Neural progenitor cell (in vitro differentiated cells): ENCODE data around the gene IGFBP7. TPM values are rescaled to one million over a fixed set of nuclear protein-coding genes. Genes with fewer than 3 reads are reported as not detected.

ENCODE experiments used
- DNase-seq: peaks from one replicate; pipeline ENCODE4 v3.0.0-alpha.2; 2016; ENCODE audit warnings: low spot score
- H2AFZ ChIP-seq: fragments of 200-600 bp; sonication (generic); replicated peaks from 2 replicates; pipeline ENCODE4 v1.6.1; 2016; ENCODE audit warnings: antibody characterized with exemption
- H3F3A ChIP-seq: fragments of 200-600 bp; sonication (generic); 2 replicates; pipeline ENCODE4 v1.6.1; 2016; ENCODE audit warnings: antibody characterized with exemption, low read depth
- H3K27ac ChIP-seq: fragments of 200-600 bp; sonication (generic); 2 replicates; pipeline ENCODE4 v1.5.1; 2016; ENCODE audit warnings: mild to moderate bottlenecking
- H3K27me3 ChIP-seq: fragments of 200-600 bp; sonication (generic); 2 replicates; pipeline ENCODE4 v1.6.1; 2016; ENCODE audit warnings: mild to moderate bottlenecking, moderate library complexity
- H3K36me3 ChIP-seq: fragments of 200-600 bp; sonication (generic); 2 replicates; pipeline ENCODE4 v1.5.1; 2016
- H3K4me1 ChIP-seq: fragments of 200-600 bp; sonication (generic); 2 replicates; pipeline ENCODE4 v1.6.1; 2016; ENCODE audit warnings: mixed run types
- H3K4me2 ChIP-seq: fragments of 200-600 bp; sonication (generic); 2 replicates; pipeline ENCODE4 v1.6.1; 2016
- H3K4me3 ChIP-seq: fragments of 200-600 bp; sonication (generic); 2 replicates; pipeline ENCODE4 v1.5.1; 2016
- H3K79me2 ChIP-seq: fragments of 200-600 bp; sonication (generic); 2 replicates; pipeline ENCODE4 v1.6.1; 2016; ENCODE audit warnings: low read depth
- H3K9ac ChIP-seq: fragments of 200-600 bp; sonication (generic); 2 replicates; pipeline ENCODE4 v1.6.1; 2016
- H3K9me3 ChIP-seq: fragments of 200-600 bp; sonication (generic); 2 replicates; pipeline ENCODE4 v1.5.1; 2016; ENCODE audit warnings: low read depth
- H4K20me1 ChIP-seq: fragments of 200-600 bp; sonication (generic); 2 replicates; pipeline ENCODE4 v1.6.1; 2016; ENCODE audit warnings: low read depth
- H3K27ac Mint-ChIP-seq: 3 replicates; pipeline ENCODE4 v1.8.0; 2021; ENCODE audit warnings: mixed read lengths
- H3K27me3 Mint-ChIP-seq: 2 replicates; pipeline ENCODE4 v1.8.0; 2022; ENCODE audit warnings: low read depth, mild to moderate bottlenecking, inconsistent platforms, moderate library complexity, mixed read lengths; ENCODE audit not compliant: insufficient read depth
- H3K36me3 Mint-ChIP-seq: 3 replicates; pipeline ENCODE4 v1.8.0; 2021; ENCODE audit warnings: mixed read lengths
- H3K4me1 Mint-ChIP-seq: 3 replicates; pipeline ENCODE4 v1.8.0; 2021; ENCODE audit warnings: mixed read lengths
- H3K4me3 Mint-ChIP-seq: 3 replicates; pipeline ENCODE4 v1.8.0; 2021; ENCODE audit warnings: mild to moderate bottlenecking, moderate library complexity, mixed read lengths
- H3K9me3 Mint-ChIP-seq: 3 replicates; pipeline ENCODE4 v1.8.0; 2020; ENCODE audit warnings: mixed read lengths
- EZH2 ChIP-seq: fragments of 200-600 bp; sonication (generic); IDR thresholded peaks from 2 replicates; pipeline ENCODE4 v1.6.1; 2017; ENCODE audit warnings: antibody characterized with exemption, mild to moderate bottlenecking, moderate library complexity
- EZH2phosphoT487 ChIP-seq: fragments of 200-600 bp; sonication (generic); IDR thresholded peaks from 2 replicates; pipeline ENCODE4 v1.6.1; 2017; ENCODE audit warnings: antibody characterized with exemption
- total RNA-seq: library from RNA; depleted of rRNA; stranded (reverse); fragments of >200 nt; gene quantifications from 2 replicates; pipeline ENCODE4 v1.2.3, GENCODE V29; 2015; ENCODE audit warnings: low replicate concordance
- TF ChIP-seq, protein P1 (sequence below): fragments of 200-600 bp; sonication (generic); IDR thresholded peaks from 2 replicates; pipeline ENCODE4 v1.5.1; 2017; ENCODE audit warnings: antibody characterized with exemption, mild to moderate bottlenecking

The IGFBP7 gene
- total RNA-seq, 1 donor from 2014 or later: 0.86 TPM

- no peak overlapping the region for H3K4me2 ChIP-seq
- no peak overlapping the region for H3K4me3 ChIP-seq
- no peaks in the 10 kb centered on the region for H3K36me3 ChIP-seq
- H3K9ac ChIP-seq: no peak overlapping the region
- Mint-ChIP-seq H3K4me1 (peaks cover 35% of the 10 kb centered on the region), H3K27ac (peak overlapping the region; percentile 52), H3K4me3 (no peak overlapping the region), H3K9me3 (peaks cover 10% of the 10 kb centered on the region), H3K27me3 (peaks cover 2% of the 10 kb centered on the region), H3K36me3 (no peaks in the 10 kb centered on the region)
- no peaks in the 10 kb centered on the region for H3K9me3 ChIP-seq
- no peaks in the 10 kb centered on the region for H3K79me2 ChIP-seq
- no peak for DNase-seq
- H3F3A ChIP-seq: no peaks in the 10 kb centered on the region
- no peaks in the 10 kb centered on the region for H3K27me3 ChIP-seq
- H2AFZ ChIP-seq: no peak overlapping the region
- no peak overlapping the region for H3K27ac ChIP-seq
- TF ChIP-seq EZH2 (no peak), EZH2phosphoT487 (no peak)
- TF ChIP-seq, protein P1, sequence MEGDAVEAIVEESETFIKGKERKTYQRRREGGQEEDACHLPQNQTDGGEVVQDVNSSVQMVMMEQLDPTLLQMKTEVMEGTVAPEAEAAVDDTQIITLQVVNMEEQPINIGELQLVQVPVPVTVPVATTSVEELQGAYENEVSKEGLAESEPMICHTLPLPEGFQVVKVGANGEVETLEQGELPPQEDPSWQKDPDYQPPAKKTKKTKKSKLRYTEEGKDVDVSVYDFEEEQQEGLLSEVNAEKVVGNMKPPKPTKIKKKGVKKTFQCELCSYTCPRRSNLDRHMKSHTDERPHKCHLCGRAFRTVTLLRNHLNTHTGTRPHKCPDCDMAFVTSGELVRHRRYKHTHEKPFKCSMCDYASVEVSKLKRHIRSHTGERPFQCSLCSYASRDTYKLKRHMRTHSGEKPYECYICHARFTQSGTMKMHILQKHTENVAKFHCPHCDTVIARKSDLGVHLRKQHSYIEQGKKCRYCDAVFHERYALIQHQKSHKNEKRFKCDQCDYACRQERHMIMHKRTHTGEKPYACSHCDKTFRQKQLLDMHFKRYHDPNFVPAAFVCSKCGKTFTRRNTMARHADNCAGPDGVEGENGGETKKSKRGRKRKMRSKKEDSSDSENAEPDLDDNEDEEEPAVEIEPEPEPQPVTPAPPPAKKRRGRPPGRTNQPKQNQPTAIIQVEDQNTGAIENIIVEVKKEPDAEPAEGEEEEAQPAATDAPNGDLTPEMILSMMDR: no peak
- H4K20me1 ChIP-seq: no peaks in the 10 kb centered on the region
- H3K4me1 ChIP-seq: no peaks in the 10 kb centered on the region
Observed at GRCh38 chr4:57089549-57089948, 20.6 kb downstream of the IGFBP7 start.

- no peak overlapping the region for H3K9ac ChIP-seq
- Mint-ChIP-seq H3K27me3 (peaks cover 9% of the 10 kb centered on the region), H3K9me3 (peaks cover 16% of the 10 kb centered on the region), H3K27ac (no peak overlapping the region), H3K36me3 (no peaks in the 10 kb centered on the region), H3K4me3 (no peak overlapping the region), H3K4me1 (peaks cover 22% of the 10 kb centered on the region)
- H3K9me3 ChIP-seq: no peaks in the 10 kb centered on the region
- no peaks in the 10 kb centered on the region for H4K20me1 ChIP-seq
- H3K4me1 ChIP-seq: no peaks in the 10 kb centered on the region
- H3K36me3 ChIP-seq: no peaks in the 10 kb centered on the region
- DNase-seq: no peak
- H3K27ac ChIP-seq: no peak overlapping the region
- H3K79me2 ChIP-seq: no peaks in the 10 kb centered on the region
- no peak overlapping the region for H3K4me3 ChIP-seq
- TF ChIP-seq, protein P1: no peak
- TF ChIP-seq EZH2: no peak
- TF ChIP-seq EZH2phosphoT487: no peak
- no peaks in the 10 kb centered on the region for H3K27me3 ChIP-seq
- H3K4me2 ChIP-seq: no peak overlapping the region
- no peaks in the 10 kb centered on the region for H3F3A ChIP-seq
- no peak overlapping the region for H2AFZ ChIP-seq
Observed at GRCh38 chr4:57086031-57086723, 24.0 kb downstream of the IGFBP7 start.

GRCh38 chr4:57085278-57085677, 24.9 kb downstream of the IGFBP7 start:
- TF ChIP-seq EZH2 (no peak), EZH2phosphoT487 (no peak)
- TF ChIP-seq, protein P1: no peak
- no peak overlapping the region for H3K27ac Mint-ChIP-seq
- Histone ChIP-seq H3K9me3 (no peaks in the 10 kb centered on the region), H4K20me1 (no peaks in the 10 kb centered on the region), H3K27me3 (no peaks in the 10 kb centered on the region), H3K4me3 (no peak overlapping the region), H2AFZ (no peak overlapping the region), H3K9ac (no peak overlapping the region), H3K4me1 (no peaks in the 10 kb centered on the region), H3F3A (no peaks in the 10 kb centered on the region), H3K36me3 (no peaks in the 10 kb centered on the region), H3K27ac (no peak overlapping the region), H3K79me2 (no peaks in the 10 kb centered on the region), H3K4me2 (no peak overlapping the region)
- peaks cover 16% of the 10 kb centered on the region for H3K9me3 Mint-ChIP-seq
- no peaks in the 10 kb centered on the region for H3K36me3 Mint-ChIP-seq
- H3K4me1 Mint-ChIP-seq: peaks cover 30% of the 10 kb centered on the region
- no peak for DNase-seq
- peaks cover 11% of the 10 kb centered on the region for H3K27me3 Mint-ChIP-seq
- H3K4me3 Mint-ChIP-seq: no peak overlapping the region
